Epidermal melanocyte (primary cell): ENCODE data around the gene CNN1.
"Not testable (repeated sequence)": the region's sequence is repeated elsewhere in the genome, so short reads cannot be mapped to it uniquely, and the experiment has no call there.

ENCODE experiments used
- DNase-seq: peaks from one replicate; pipeline ENCODE4 v3.0.0; 2011; ENCODE audit warnings: low spot score; ENCODE audit not compliant: insufficient read length

The CNN1 gene

GRCh38 chr19:11564082-11564807, 25.6 kb downstream of the CNN1 start:
- DNase-seq = not testable (repeated sequence)

GRCh38 chr19:11565649-11565980, 27.0 kb downstream of the CNN1 start:
- not testable (repeated sequence) for DNase-seq

- no peak for DNase-seq
Observed at GRCh38 chr19:11566164-11566563, 27.5 kb downstream of the CNN1 start.

- no peak for DNase-seq
Observed at GRCh38 chr19:11570039-11570462, 31.4 kb downstream of the CNN1 start.

GRCh38 chr19:11573354-11573753, 34.7 kb downstream of the CNN1 start:
- DNase-seq = not testable (repeated sequence)

GRCh38 chr19:11573763-11574162, 35.1 kb downstream of the CNN1 start:
- not testable (repeated sequence) for DNase-seq

GRCh38 chr19:11574689-11575088, 36.0 kb downstream of the CNN1 start:
- DNase-seq = no peak

GRCh38 chr19:11576227-11576626, 37.6 kb downstream of the CNN1 start:
- DNase-seq = no peak

DNA sequence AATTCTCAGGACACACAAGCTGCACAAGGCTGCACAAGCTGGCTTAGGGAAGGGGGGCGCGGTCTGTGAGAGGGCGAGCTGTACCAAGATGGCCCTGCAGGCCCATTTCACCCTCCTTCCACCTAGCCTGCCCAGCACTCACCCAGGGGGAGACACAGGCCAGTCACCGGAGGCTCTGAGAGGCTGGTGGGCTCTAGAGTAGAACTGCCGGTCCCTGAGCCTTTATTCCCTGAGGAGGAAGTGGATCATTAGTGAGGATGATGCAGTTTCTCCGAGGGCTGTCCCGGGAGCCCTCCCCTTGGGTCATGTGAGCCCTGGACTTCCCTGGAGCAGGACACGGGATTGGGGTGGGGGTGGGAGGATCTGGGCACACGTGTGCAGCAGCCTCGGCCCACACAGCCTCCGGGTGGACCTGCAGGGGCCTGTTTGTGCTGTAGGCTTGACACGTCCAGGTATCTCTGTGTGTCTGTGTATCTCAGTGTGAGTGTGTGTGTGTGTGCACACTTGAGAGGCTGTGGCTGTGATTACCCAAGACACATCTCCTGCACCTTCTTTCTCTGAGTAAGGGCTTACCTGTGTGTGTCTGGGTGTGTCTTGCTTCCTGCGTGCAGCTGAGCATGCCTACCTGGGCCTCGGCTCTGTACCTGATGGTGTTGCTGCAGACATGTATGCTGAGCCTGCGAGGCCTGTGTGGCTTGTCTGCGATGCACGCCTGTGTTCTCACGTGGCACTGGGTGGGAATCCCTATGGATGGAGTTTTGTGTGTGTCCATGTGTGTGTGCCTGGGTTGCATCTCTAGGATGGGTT, 39.0 kb downstream of the CNN1 start, which contains the start of gene ACP5:
Gene ACP5, minus strand, starts transcription at position 195 of the 807 bp plus-strand sequence. CDS start 328 bp downstream, outside the sequence.
- peak; percentile 54 for DNase-seq

- peak; percentile 33 for DNase-seq
Observed at GRCh38 chr19:11578258-11579142, 39.8 kb downstream of the CNN1 start.

DNA sequence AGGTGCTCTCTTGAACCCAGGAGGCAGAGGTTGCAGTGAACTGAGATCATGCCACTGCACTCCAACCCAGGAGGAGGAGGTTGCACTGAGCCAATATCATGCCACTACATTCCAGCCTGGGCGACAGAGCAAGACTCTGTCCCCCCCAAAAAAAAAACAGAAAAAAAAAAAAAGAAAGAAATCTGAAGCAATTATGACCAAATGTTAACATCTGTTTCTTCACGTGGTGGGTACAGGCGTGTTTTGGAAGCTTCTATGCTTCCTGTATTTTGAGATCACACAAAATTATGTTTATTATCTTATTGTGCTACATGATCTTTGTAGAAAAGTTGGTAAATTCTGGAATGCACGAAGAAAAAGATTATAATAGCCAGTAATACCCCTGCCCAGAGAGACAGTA, 41.5 kb downstream of the CNN1 start:
- DNase-seq = no peak

DNA sequence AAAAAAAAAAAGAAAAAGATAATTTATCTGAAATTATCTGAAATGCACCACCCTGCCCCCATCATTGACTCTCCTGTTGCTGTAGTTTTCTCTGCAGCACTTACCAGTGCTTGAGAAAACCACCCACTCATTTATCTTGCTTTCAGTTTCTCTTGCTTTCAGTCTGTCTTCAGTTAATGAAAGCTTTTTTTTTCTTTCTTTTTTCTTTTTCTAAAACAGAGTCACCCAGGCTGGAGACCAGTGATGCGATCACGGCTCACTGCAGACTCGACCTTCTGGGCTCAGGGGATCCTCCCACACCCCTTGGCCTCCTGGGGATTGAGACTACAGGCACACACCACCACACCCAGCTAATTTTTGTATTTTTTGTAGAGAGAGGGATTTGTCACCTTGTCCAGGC, 43.1 kb downstream of the CNN1 start:
- no peak for DNase-seq

DNA sequence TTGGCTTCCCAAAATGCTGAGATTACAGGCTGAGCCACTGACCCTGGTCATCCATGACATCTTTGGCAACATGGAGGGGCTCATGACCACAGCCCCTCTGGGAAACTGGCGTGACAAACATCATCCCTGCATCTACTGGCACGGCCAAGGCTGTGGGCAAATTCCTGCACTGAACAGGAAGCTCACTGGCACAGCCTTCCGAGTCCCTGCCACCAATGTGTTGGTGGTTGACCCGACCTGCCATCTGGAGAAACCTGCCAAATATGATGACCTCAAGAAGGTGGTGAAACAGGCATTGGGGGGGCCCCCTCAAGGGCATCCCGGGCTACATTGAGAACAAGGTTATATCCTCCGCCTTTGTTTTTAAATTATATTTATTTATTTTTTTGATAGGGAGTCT, 47.7 kb downstream of the CNN1 start:
- DNase-seq = no peak

- DNase-seq = peak; percentile 80
Observed at GRCh38 chr19:11587302-11587974, 48.8 kb downstream of the CNN1 start.

DNA sequence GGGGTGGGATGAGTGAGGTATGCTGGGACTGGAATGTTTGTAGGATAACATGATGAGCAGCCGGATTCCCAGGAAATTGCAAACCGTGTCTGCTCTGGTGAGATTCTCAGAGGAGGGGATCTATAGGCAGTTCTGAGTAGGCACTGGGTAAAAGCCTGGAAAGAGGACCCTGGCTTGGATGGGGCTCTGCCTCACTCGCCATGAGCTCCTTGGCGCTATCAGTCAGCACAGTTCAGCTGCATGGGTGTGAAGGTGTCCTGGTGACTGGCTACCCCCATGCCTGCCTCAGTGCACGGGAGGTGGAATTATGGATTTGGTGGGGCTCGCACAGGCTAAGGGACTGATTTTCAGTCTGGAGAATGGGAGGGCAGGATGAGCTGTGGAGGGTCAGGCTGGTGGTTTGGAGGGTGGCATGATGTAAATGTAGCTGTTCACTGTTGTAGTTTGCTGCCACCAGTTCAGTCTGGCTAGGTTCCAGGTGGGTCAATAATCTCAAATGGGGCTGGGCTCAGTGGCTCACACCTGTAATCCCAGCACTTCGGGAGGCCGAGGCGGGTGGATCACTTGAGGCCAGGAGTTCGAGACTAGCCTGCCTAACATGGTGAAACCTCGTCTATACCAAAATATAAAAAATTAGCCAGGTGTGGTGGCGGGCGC, 49.5 kb downstream of the CNN1 start:
- DNase-seq = no peak

- DNase-seq = no peak
Observed at GRCh38 chr19:11594084-11594483, 55.4 kb downstream of the CNN1 start.

GRCh38 chr19:11596156-11596555, 57.5 kb downstream of the CNN1 start:
- DNase-seq = no peak

DNA sequence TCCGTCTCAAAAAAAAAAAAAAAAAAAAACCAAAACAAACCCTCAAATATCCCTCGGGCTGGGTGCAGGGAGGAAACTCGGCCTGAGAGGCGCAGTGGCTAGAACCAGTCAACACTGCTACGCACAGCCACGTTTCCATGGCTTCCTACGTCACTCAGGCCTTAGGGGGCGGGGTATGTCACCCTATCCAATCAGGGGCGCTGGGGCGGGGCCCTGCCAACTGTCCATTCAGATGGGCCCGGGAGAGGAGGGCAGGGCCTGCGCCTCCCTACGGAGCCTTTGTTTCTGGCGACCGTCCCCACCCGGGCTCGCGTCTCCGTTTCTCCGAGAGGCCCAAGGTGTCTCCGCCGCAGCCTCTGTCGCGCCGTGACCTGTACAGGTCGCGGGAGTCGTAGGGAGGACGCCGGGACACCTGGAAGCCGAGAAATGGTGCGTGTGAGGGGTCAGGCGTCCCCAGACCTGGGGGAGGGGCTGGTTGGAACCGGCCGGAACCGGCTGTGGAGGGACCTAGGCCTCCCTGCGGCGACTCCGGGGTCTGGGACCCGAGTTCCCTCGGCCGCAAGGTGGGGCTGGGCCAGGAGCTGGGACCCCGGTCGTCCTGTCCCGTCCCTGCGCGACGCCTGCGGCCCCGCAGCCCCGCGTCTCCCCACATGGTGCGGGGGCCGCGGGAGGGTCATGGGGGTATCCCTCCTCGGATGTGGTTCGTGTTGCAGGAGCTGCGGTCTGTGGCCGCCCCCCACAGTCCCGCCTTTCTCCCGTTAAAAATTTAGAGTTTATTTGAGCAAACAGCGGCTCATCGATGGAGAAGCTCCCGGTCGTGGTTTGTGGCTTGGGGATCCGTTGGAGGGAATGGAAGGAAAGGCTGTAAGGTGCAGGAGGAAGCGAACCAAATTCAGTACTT, 58.8 kb downstream of the CNN1 start, which contains the start of gene ZNF627:
Gene ZNF627, plus strand, starts transcription at position 282 of the 901 bp plus-strand sequence. Its CDS starts 145 bp downstream, at position 427.
- peak; percentile 99 for DNase-seq

DNA sequence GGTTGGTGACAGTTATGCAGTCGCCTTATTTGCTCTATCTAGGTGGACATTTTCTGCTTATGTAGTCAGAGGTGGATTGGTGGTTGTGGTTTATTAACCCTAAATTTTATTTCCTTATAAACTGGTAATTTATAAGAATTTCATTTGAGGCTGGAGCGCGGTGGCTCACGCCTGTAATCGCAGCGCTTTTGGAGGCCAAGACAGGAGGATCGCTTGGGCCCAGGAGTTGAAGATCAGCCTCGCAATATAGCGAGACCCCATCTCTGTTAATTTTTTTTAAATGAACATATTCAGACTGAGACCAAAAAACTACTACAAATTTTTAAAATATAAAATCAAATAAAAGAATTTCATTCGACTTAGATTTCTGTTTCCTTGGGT, 59.4 kb downstream of the CNN1 start:
- no peak for DNase-seq
